ENCODE data around the gene TMEM52B. TPM values are rescaled to one million over a fixed set of nuclear protein-coding genes. Genes with fewer than 3 reads are reported as not detected.

The TMEM52B gene
- total and polyA plus RNA-seq, 9 of the 15 experiments (the other 6 are each of a cell fraction or from before 2014, with no cell fraction given): not detected

DNA sequence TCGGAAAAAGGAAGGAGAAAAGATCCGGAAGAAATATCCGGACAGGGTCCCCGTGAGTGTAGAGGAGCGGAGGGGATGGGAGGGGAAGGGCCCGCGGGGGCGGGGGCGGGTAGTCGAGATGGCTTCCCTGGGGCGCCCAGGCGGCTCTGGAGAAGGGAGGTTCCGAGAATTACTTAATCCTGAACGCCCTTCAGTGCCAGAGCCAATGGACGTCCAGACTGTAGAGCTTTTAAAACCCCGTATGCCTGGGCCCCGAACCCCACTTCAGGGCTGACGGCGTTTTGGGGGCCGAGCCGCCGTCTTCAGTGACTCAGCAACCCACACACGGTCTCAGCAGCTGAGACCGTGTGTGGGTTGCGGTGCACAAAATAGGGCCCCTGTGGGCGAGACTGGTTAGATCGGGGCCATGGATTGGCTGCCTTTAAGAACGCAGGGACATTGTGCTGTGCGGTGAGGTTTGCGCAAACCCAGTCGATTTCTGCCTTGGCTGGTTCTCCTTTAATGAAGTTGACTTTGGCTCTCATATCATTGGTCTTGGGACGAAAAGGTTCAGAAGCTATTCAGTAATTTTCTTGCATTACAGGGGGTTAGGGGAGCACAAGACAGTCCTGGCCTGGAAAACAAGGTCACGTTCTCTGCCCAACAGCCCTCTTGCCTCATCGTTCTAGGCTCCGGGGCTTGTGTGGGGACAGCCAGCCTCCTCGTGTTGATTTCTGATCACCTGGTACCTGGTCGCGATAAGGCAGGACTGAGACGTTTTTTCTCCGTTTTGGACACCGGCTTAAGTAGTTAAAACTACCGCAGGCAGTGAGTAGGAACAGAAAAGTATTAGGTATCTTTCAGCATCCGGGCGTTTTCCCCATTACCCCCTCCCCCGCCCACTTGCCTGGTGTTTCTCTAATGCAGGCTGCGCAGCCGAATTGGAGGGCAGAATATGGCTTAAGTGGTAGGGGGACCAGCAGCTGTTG lies 34.6 kb downstream of the TMEM52B start (continued):
- TF ChIP-seq MGA (IDR thresholded peaks at IDR 0.05) (0 out of 2 replicates have a peak, but pooled peaks have one; percentile 25), CSDE1 (IDR thresholded peaks at IDR 0.05) (no peak), SAP30 (IDR thresholded peaks at IDR 0.05; ENCODE audit: borderline replicate concordance, insufficient read depth, low read depth, low read length, poor library complexity, severe bottlenecking) (peak; percentile 15), NR2C2 (CRISPR knock-in tag; IDR thresholded peaks at IDR 0.05) (no peak), NR2C2 (tag; IDR thresholded peaks at IDR 0.05) (0 out of 2 replicates have a peak, but pooled peaks have one; percentile 10), NFE2 (IDR thresholded peaks at IDR 0.05; ENCODE audit: low read depth) (peak; percentile 66), TBP (optimal IDR thresholded peaks at IDR 0.05; ENCODE audit: low read depth, low read length) (peak; percentile 38), SREBF2 (CRISPR knock-in tag; IDR thresholded peaks at IDR 0.05) (no peak), SMAD1 (IDR thresholded peaks at IDR 0.05; ENCODE audit: low read depth, low read length, partially characterized antibody) (peak; percentile 21), PTBP1 (IDR thresholded peaks at IDR 0.05; ENCODE audit: low read depth, low read length) (0 out of 2 replicates have a peak, but pooled peaks have one; percentile 63), ZNF444 (CRISPR knock-in tag; IDR thresholded peaks at IDR 0.05) (no peak), YY1 (IDR thresholded peaks at IDR 0.05; ENCODE audit: borderline replicate concordance in 1 of 3, control insufficient read depth in 1 of 3, extremely low read depth in 1 of 3, insufficient read depth in 3 of 3, insufficient read length in 1 of 3, insufficient replicate concordance in 2 of 3, low read depth in 1 of 3, low read length in 2 of 3) (peak in 2 of 3 experiments; percentile 11 to 54), MYC (IDR thresholded peaks at IDR 0.05; ENCODE audit: low read depth, low read length) (0 out of 2 replicates have a peak, but pooled peaks have one; percentile 14), MYC (CRISPR knock-in tag; IDR thresholded peaks at IDR 0.05; ENCODE audit: borderline replicate concordance, low read depth) (no peak)

Data from K562 (cell line).